ENCODE results near the gene RHBDL1.

DNA sequence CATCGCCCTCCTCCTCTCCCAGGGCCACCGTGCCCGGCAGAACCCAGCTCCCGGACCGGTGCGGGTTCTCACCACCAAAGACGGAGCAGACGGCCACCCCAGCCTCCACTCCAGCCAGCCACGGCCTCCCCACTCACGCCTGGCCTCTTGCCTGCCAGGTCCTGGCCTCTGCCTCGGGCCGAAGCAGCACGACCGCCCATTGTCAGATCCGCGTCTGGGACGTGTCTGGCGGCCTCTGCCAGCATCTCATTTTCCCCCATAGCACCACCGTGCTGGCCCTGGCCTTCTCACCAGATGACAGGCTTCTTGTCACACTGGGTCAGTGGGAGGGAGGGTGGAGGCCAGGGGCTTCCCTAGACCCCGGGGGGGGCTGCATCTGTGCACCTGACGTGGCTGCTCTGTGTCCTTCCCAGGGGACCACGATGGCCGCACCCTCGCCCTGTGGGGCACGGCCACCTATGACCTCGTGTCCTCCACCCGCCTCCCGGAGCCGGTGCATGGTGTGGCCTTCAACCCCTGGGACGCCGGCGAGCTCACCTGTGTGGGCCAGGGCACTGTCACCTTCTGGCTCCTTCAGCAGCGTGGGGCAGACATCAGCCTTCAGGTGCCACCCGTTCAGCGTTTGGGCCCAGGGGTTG, 14.2 kb upstream of the RHBDL1 start:
- TF ChIP-seq, protein P1, sequence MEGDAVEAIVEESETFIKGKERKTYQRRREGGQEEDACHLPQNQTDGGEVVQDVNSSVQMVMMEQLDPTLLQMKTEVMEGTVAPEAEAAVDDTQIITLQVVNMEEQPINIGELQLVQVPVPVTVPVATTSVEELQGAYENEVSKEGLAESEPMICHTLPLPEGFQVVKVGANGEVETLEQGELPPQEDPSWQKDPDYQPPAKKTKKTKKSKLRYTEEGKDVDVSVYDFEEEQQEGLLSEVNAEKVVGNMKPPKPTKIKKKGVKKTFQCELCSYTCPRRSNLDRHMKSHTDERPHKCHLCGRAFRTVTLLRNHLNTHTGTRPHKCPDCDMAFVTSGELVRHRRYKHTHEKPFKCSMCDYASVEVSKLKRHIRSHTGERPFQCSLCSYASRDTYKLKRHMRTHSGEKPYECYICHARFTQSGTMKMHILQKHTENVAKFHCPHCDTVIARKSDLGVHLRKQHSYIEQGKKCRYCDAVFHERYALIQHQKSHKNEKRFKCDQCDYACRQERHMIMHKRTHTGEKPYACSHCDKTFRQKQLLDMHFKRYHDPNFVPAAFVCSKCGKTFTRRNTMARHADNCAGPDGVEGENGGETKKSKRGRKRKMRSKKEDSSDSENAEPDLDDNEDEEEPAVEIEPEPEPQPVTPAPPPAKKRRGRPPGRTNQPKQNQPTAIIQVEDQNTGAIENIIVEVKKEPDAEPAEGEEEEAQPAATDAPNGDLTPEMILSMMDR (IDR thresholded peaks at IDR 0.05; ENCODE audit: low read depth, low read length, missing input control), result no peak
- TF ChIP-seq TAF1 (conservative IDR thresholded peaks at IDR 0.05) (no peak), RXRA (IDR thresholded peaks at IDR 0.05) (no peak), SP1 (IDR thresholded peaks at IDR 0.05) (no peak), YY1 (IDR thresholded peaks at IDR 0.05) (no peak), EGR1 (IDR thresholded peaks at IDR 0.05; ENCODE audit: low read depth in 2 of 2) (no peak)
- TF ChIP-seq, protein P2, sequence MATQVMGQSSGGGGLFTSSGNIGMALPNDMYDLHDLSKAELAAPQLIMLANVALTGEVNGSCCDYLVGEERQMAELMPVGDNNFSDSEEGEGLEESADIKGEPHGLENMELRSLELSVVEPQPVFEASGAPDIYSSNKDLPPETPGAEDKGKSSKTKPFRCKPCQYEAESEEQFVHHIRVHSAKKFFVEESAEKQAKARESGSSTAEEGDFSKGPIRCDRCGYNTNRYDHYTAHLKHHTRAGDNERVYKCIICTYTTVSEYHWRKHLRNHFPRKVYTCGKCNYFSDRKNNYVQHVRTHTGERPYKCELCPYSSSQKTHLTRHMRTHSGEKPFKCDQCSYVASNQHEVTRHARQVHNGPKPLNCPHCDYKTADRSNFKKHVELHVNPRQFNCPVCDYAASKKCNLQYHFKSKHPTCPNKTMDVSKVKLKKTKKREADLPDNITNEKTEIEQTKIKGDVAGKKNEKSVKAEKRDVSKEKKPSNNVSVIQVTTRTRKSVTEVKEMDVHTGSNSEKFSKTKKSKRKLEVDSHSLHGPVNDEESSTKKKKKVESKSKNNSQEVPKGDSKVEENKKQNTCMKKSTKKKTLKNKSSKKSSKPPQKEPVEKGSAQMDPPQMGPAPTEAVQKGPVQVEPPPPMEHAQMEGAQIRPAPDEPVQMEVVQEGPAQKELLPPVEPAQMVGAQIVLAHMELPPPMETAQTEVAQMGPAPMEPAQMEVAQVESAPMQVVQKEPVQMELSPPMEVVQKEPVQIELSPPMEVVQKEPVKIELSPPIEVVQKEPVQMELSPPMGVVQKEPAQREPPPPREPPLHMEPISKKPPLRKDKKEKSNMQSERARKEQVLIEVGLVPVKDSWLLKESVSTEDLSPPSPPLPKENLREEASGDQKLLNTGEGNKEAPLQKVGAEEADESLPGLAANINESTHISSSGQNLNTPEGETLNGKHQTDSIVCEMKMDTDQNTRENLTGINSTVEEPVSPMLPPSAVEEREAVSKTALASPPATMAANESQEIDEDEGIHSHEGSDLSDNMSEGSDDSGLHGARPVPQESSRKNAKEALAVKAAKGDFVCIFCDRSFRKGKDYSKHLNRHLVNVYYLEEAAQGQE (IDR thresholded peaks at IDR 0.05), result no peak
- TF ChIP-seq, protein P3, sequence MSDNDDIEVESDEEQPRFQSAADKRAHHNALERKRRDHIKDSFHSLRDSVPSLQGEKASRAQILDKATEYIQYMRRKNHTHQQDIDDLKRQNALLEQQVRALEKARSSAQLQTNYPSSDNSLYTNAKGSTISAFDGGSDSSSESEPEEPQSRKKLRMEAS (IDR thresholded peaks at IDR 0.05), result no peak

Measured in liver (tissue), 3 donors.